H1 (cell line): ENCODE measurements around the gene SH3RF3. TPM values are rescaled to one million over a fixed set of nuclear protein-coding genes. Genes with fewer than 3 reads are reported as not detected.

Experiments used
- CTCF ChIA-PET: fragments of 300-600 bp; sonication (Branson Sonifier 250); formaldehyde crosslinking; loops from one replicate; lab custom pipeline; 2021; ENCODE audit not compliant: partially characterized antibody; lab: Charles Lee
- POLR2A ChIA-PET: fragments of 300-600 bp; sonication (Branson Sonifier 250); formaldehyde crosslinking; loops from one replicate; lab custom pipeline; 2021; ENCODE audit warnings: inconsistent platforms; ENCODE audit not compliant: partially characterized antibody; lab: Charles Lee
- DNase-seq, 2 experiments: peaks; one replicate each; pipeline versions ENCODE4 v3.0.0 to v3.0.0-alpha.2; 2010 to 2022; ENCODE audit warnings: low spot score in 2 of 2, low read depth in 1 of 2, mixed read lengths in 1 of 2
- FAIRE-seq: peaks from 2 replicates; lab custom pipeline; 2011; peaks lifted over from hg19 to GRCh38; lab: Jason Lieb, UNC
- H2AFZ ChIP-seq: 2 replicates; pipeline ENCODE4 v1.8.1; 2012; ENCODE audit warnings: low read length, inconsistent platforms
- H2AK5ac ChIP-seq: 2 replicates; pipeline ENCODE4 v1.6.1; 2013; ENCODE audit warnings: low read depth, low read length
- H2BK120ac ChIP-seq: replicated peaks from 2 replicates; pipeline ENCODE3; 2013; ENCODE audit warnings: low read depth, low read length, inconsistent platforms
- H2BK12ac ChIP-seq: 2 replicates; pipeline ENCODE4 v1.6.1; 2013; ENCODE audit warnings: low read depth, low read length
- H2BK15ac ChIP-seq: 2 replicates; pipeline ENCODE4 v1.6.1; 2013; ENCODE audit warnings: low read length
- H2BK20ac ChIP-seq: 2 replicates; pipeline ENCODE4 v1.6.1; 2013; ENCODE audit warnings: low read length
- H2BK5ac ChIP-seq: 2 replicates; pipeline ENCODE4 v1.6.1; 2013; ENCODE audit warnings: low read depth, low read length
- H3K14ac ChIP-seq: 2 replicates; pipeline ENCODE4 v1.6.1; 2013; ENCODE audit warnings: inconsistent platforms; ENCODE audit not compliant: insufficient read length
- H3K18ac ChIP-seq: 2 replicates; pipeline ENCODE4 v1.6.1; 2013; ENCODE audit warnings: low read length; ENCODE audit errors: extremely low read depth
- H3K23ac ChIP-seq: 2 replicates; pipeline ENCODE4 v1.6.1; 2013; ENCODE audit warnings: inconsistent platforms; ENCODE audit not compliant: insufficient read length
- H3K23me2 ChIP-seq: 2 replicates; pipeline ENCODE4 v1.6.1; 2013; ENCODE audit warnings: low read depth, low read length
- H3K27ac ChIP-seq: 2 replicates; pipeline ENCODE4 v1.6.1; 2011; ENCODE audit warnings: low read depth, low read length, inconsistent platforms
- H3K27me3 ChIP-seq, 4 experiments: replicated peaks in 1 of 4; 1 replicate in 1 of 4; 2 replicates in 3 of 4; pipeline versions ENCODE4 v1.6.1 to v1.8.1; 2011 to 2013; ENCODE audit warnings: low read length in 3 of 4, mild to moderate bottlenecking in 3 of 4, inconsistent platforms in 2 of 4, mixed read lengths in 2 of 4, moderate library complexity in 1 of 4; ENCODE audit not compliant: control insufficient read depth in 3 of 4, insufficient read depth in 3 of 4; ENCODE audit errors: extremely low read depth in 1 of 4
- H3K36me3 ChIP-seq, 4 experiments: 2 replicates each; pipeline versions ENCODE4 v1.6.1 to v1.8.1; 2011 to 2013; ENCODE audit warnings: mild to moderate bottlenecking in 4 of 4, low read length in 3 of 4, moderate library complexity in 2 of 4, control low read depth in 1 of 4, inconsistent platforms in 1 of 4; ENCODE audit not compliant: insufficient read depth in 4 of 4, control insufficient read depth in 2 of 4
- H3K4ac ChIP-seq: replicated peaks from 2 replicates; pipeline ENCODE3; 2013; ENCODE audit warnings: low read length, low read depth, mixed read lengths, inconsistent platforms; ENCODE audit not compliant: insufficient read length
- H3K4me1 ChIP-seq, 4 experiments: replicated peaks in 1 of 4; 1 replicate in 1 of 4; 2 replicates in 3 of 4; pipeline versions ENCODE4 v1.6.1 to v1.8.1; 2011 to 2013; ENCODE audit warnings: low read length in 3 of 4, inconsistent platforms in 2 of 4, mixed read lengths in 1 of 4; ENCODE audit not compliant: insufficient read depth in 4 of 4, control insufficient read depth in 3 of 4
- H3K4me2 ChIP-seq, 2 experiments: 2 replicates each; pipeline versions ENCODE4 v1.6.1 to v1.8.1; 2011 to 2013; ENCODE audit warnings: low read depth in 2 of 2, low read length in 2 of 2, control low read depth in 1 of 2, inconsistent platforms in 1 of 2, mild to moderate bottlenecking in 1 of 2; ENCODE audit not compliant: insufficient read depth in 1 of 2
- H3K4me3 ChIP-seq, 4 experiments: fragments of 200-600, 300-600 bp in 1 of 4; sonication (generic), shearing (Covaris generic), sonication (Bioruptor Twin) in 1 of 4; 2 replicates each; pipeline versions ENCODE4 v1.5.1 to v1.8.1; 2011 to 2016; ENCODE audit warnings: low read length in 4 of 4, low read depth in 3 of 4, control low read depth in 2 of 4, inconsistent platforms in 2 of 4, mild to moderate bottlenecking in 2 of 4, mixed read lengths in 1 of 4, moderate library complexity in 1 of 4; ENCODE audit not compliant: insufficient read depth in 2 of 4; ENCODE audit errors: extremely low read depth in 1 of 4
- H3K56ac ChIP-seq: replicated peaks from 2 replicates; pipeline ENCODE3; 2013; ENCODE audit warnings: low read depth, mild to moderate bottlenecking, mixed read lengths, low read length, inconsistent platforms; ENCODE audit not compliant: insufficient read length
- H3K79me1 ChIP-seq: 2 replicates; pipeline ENCODE4 v1.6.1; 2013; ENCODE audit warnings: low read depth, low read length, control low read depth
- H3K79me2 ChIP-seq, 2 experiments: 2 replicates each; pipeline versions ENCODE4 v1.6.1 to v1.8.1; 2012 to 2013; ENCODE audit warnings: low read length in 2 of 2, mild to moderate bottlenecking in 2 of 2, inconsistent platforms in 1 of 2; ENCODE audit not compliant: insufficient read depth in 2 of 2, control insufficient read depth in 1 of 2
- H3K9ac ChIP-seq, 4 experiments: replicated peaks in 1 of 4; 1 replicate in 1 of 4; 2 replicates in 3 of 4; pipeline versions ENCODE4 v1.6.1 to v1.8.1; 2011 to 2013; ENCODE audit warnings: low read depth in 3 of 4, low read length in 3 of 4, control low read depth in 2 of 4, mild to moderate bottlenecking in 2 of 4, moderate library complexity in 2 of 4, inconsistent platforms in 1 of 4; ENCODE audit errors: extremely low read depth in 1 of 4
- H3K9me3 ChIP-seq, 2 experiments: 2 replicates each; pipeline versions ENCODE4 v1.6.1 to v1.8.1; 2012 to 2013; ENCODE audit warnings: mild to moderate bottlenecking in 2 of 2, moderate library complexity in 2 of 2, control low read depth in 1 of 2, inconsistent platforms in 1 of 2, low read depth in 1 of 2, low read length in 1 of 2, mixed read lengths in 1 of 2; ENCODE audit not compliant: insufficient read depth in 2 of 2
- H4K20me1 ChIP-seq, 2 experiments: replicated peaks in 1 of 2; 2 replicates each; pipeline versions ENCODE3 to v1.8.1; 2011 to 2013; ENCODE audit warnings: inconsistent platforms in 2 of 2, low read length in 2 of 2, mild to moderate bottlenecking in 1 of 2; ENCODE audit not compliant: insufficient read depth in 2 of 2, control insufficient read depth in 1 of 2
- H4K5ac ChIP-seq: 2 replicates; pipeline ENCODE4 v1.6.1; 2013; ENCODE audit warnings: low read length, low read depth, mixed read lengths, inconsistent platforms; ENCODE audit not compliant: insufficient read length
- H4K8ac ChIP-seq: 2 replicates; pipeline ENCODE4 v1.8.0; 2013; ENCODE audit warnings: mild to moderate bottlenecking, moderate library complexity, low read length, inconsistent platforms; ENCODE audit not compliant: insufficient read depth; ENCODE audit errors: extremely low read depth
- H4K91ac ChIP-seq: replicated peaks from 2 replicates; pipeline ENCODE3; 2013; ENCODE audit warnings: low read length, mixed read lengths, inconsistent platforms; ENCODE audit not compliant: insufficient read length
- CBX5 ChIP-seq: fragments of 300-800, 300-1000 bp; sonication (generic); IDR thresholded peaks from 2 replicates; pipeline ENCODE4 v1.7.1; 2016; ENCODE audit warnings: antibody characterized with exemption, low read length, low read depth
- CHD2 ChIP-seq: IDR thresholded peaks from 2 replicates; pipeline ENCODE4 v1.6.1; 2012; ENCODE audit warnings: low read length, improper control_type of control experiment
- JUN ChIP-seq: IDR thresholded peaks from 2 replicates; pipeline ENCODE4 v1.6.1; 2011; ENCODE audit warnings: low read depth, mild to moderate bottlenecking, improper control_type of control experiment, low read length
- SIX5 ChIP-seq: IDR thresholded peaks from 2 replicates; pipeline ENCODE4 v1.6.1; 2011; ENCODE audit warnings: mild to moderate bottlenecking, low read depth, low read length
- WGBS, 2 experiments: shearing (Covaris generic) in 1 of 2; methylation state at CpG; one replicate each; pipeline versions ENCODE4 v1.1.6 to v1.1.7; 2013 to 2015; ENCODE audit warnings: low lambda C conversion rate in 2 of 2, mixed read lengths in 2 of 2, inconsistent platforms in 1 of 2, low coverage in 1 of 2, missing lambda C conversion rate in 1 of 2; ENCODE audit not compliant: insufficient replicate concordance in 2 of 2, insufficient coverage in 1 of 2, insufficient read length in 1 of 2; ENCODE audit errors: extremely low coverage in 1 of 2, missing lambda C conversion rate in 1 of 2; 5-methylcytosine and 5-hydroxymethylcytosine counted together
- polyA plus RNA-seq, 7 experiments: library from polyadenylated mRNA; depleted of rRNA in 3 of 7; stranded (reverse) in 5 of 7; unstranded in 2 of 7; fragments of >200 nt in 5 of 7; fragments of 200-250 nt in 2 of 7; gene quantifications; 1 replicate in 5 of 7; 2 replicates in 1 of 7; 4 replicates in 1 of 7; pipeline versions ENCODE4 v1.2.1 to v1.2.3, GENCODE V29; 2011 to 2013; ENCODE audit warnings: missing spikeins in 2 of 7, mixed read lengths in 2 of 7
- total RNA-seq: library from RNA; stranded (reverse); fragmentation: NEBNext Ultra II Directional; extraction: Animal tissue kit (Norgen Biotek cat#: 25700); gene quantifications from 2 replicates; pipeline ENCODE4 v1.2.1, GENCODE V29; 2021

The SH3RF3 gene
- total and polyA plus RNA-seq, 2 of the 8 experiments (the other 6 are each of a cell fraction or from before 2014, with no cell fraction given): 0.11 to 0.65 TPM

DNA sequence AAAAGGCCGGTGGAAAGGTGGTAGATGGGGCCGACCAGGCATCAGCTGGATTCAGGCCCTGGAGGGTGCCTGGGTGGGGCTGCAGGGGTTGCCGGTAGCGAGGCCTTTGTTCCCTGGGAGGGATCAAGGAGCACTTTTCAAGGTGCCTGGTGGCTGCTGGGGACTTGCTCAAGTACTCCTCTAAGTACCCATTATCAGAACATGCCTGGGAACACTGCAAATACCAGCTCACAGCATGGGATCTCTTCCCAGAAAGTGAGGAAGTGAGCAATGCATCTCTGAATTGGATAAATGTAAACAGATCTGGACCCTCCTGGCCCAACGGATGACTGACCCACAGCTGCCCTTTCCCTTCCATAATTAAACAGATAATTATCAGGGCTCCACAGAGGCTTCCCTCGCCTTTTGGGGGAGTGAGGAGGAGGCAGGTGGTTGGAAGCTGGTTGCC, 210.5 kb downstream of the SH3RF3 start:
- no peak overlapping the region for H3K4me2 ChIP-seq
- WGBS, 2 experiments: 90% methylated on average over 6 of the region's 6 CpGs; no CpG with 5 or more reads in 1 of the 2 experiments

More for the DNA sequence above, 210.5 kb downstream of the SH3RF3 start:
- ChIA-PET CTCF (interaction anchor here (1.2 kb wide), 1 partner anchor 39 kb away, joined by 3 read pairs; no protein-coding TSS in a partner anchor), POLR2A (no interaction called here)
- Histone ChIP-seq H3K14ac (no peak overlapping the region), H2BK20ac (no peak overlapping the region), H3K56ac (no peak overlapping the region), H2BK120ac (no peak overlapping the region), H3K79me2 (no peaks in the 10 kb centered on the region), H2BK5ac (no peak overlapping the region), H3K4ac (no peak overlapping the region), H3K4me3 (no peak overlapping the region), H3K9me3 (peaks cover 5% of the 10 kb centered on the region in 2 experiments), H2AFZ (no peak overlapping the region), H2BK12ac (no peak overlapping the region), H3K79me1 (no peaks in the 10 kb centered on the region), H4K8ac (no peak overlapping the region), H4K20me1 (no peaks in the 10 kb centered on the region), H2AK5ac (no peak overlapping the region), H2BK15ac (no peak overlapping the region), H3K36me3 (no peaks in the 10 kb centered on the region), H3K23me2 (no peaks in the 10 kb centered on the region), H3K4me1 (no peaks in the 10 kb centered on the region), H3K23ac (no peak overlapping the region), H3K9ac (no peak overlapping the region), H4K91ac (no peak overlapping the region), H3K18ac (no peak overlapping the region), H4K5ac (no peak overlapping the region), H3K27ac (no peak overlapping the region), H3K27me3 (no peaks in the 10 kb centered on the region)
- TF ChIP-seq CHD2 (no peak), SIX5 (no peak), CBX5 (no peak), JUN (no peak)
- no peak for FAIRE-seq
- no peak for DNase-seq
